Stomach (tissue), 4 donors: ENCODE data around the gene TP53.

Experiments
- POLR2A ChIP-seq, 4 donors: fragments of 450-650 bp; IDR thresholded peaks; one replicate each; pipeline ENCODE4 v1.6.1; 2016; ENCODE audit warnings: antibody characterized with exemption in 4 of 4, control low read depth in 2 of 4, mild to moderate bottlenecking in 1 of 4, moderate library complexity in 1 of 4
- TF ChIP-seq, protein P1 (sequence below), 7 experiments: fragments of 450-650 bp in 4 of 7; fragments of 200-600 bp in 3 of 7; sonication (generic) in 3 of 7; IDR thresholded peaks; one replicate each; pipeline ENCODE4 v1.5.1; 2016 to 2019; ENCODE audit warnings: antibody characterized with exemption in 7 of 7, control low read depth in 2 of 7, mild to moderate bottlenecking in 1 of 7

DNA sequence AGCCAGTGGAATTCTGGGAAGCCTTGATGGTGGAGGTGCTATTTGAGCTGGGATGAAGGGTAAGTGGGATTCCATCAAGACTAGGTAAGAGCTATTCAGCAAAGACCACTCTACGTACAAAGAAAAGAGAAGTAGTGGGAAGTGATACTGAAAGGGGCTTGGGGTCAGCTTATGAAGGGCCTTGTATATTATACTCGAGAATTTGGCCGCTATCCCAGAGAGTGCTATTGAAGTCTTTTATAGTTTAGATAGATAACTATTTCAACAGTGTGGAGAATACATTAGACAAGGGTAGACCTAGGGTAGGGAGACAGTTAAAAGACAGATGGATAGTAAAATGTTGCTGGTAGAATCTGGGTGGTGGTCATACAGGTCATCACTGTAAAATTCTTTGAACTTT, 40.6 kb upstream of the TP53 start:
- TF ChIP-seq, protein P1, sequence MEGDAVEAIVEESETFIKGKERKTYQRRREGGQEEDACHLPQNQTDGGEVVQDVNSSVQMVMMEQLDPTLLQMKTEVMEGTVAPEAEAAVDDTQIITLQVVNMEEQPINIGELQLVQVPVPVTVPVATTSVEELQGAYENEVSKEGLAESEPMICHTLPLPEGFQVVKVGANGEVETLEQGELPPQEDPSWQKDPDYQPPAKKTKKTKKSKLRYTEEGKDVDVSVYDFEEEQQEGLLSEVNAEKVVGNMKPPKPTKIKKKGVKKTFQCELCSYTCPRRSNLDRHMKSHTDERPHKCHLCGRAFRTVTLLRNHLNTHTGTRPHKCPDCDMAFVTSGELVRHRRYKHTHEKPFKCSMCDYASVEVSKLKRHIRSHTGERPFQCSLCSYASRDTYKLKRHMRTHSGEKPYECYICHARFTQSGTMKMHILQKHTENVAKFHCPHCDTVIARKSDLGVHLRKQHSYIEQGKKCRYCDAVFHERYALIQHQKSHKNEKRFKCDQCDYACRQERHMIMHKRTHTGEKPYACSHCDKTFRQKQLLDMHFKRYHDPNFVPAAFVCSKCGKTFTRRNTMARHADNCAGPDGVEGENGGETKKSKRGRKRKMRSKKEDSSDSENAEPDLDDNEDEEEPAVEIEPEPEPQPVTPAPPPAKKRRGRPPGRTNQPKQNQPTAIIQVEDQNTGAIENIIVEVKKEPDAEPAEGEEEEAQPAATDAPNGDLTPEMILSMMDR (IDR thresholded peaks at IDR 0.05), result no peak
- no peak for TF ChIP-seq POLR2A (IDR thresholded peaks at IDR 0.05)
